ENCODE data around the gene F11R. TPM values are rescaled to one million over a fixed set of nuclear protein-coding genes. Genes with fewer than 3 reads are reported as not detected.

The F11R gene
- total and polyA plus RNA-seq, 9 donors = 14.8 to 68.5 (median 34.9) TPM

DNA sequence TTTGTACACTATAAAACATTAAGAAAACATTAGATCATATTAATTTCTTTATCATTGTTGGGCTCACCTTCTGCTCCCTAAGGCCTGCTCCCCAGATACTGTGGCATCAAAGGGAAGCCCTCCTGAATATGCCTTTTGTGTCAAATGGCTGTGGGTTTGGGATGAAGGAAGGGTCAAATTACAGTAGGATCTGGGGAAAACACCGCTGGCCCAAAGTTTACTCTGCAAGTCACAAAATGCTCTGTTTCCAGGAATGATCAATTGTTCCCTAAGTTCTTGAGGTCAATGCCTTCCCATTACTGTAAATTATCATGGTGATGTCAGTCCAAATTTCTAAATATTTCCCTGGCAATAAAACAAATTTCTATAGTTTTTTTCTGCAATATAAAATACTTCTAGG, 59.5 kb downstream of the F11R start:
- DNase-seq = no peak
- Histone ChIP-seq H3K4me1 (ENCODE audit: insufficient read depth) (no peaks in the 10 kb centered on the region), H3K36me3 (no peaks in the 10 kb centered on the region), H3K9me3 (no peaks in the 10 kb centered on the region), H3K4me3 (no peak overlapping the region), H3K27me3 (no peaks in the 10 kb centered on the region), H3K27ac (no peak overlapping the region)
- no peak for TF ChIP-seq POLR2A (IDR thresholded peaks at IDR 0.05)
- TF ChIP-seq EP300 (IDR thresholded peaks at IDR 0.05) = no peak
- TF ChIP-seq, protein P1, sequence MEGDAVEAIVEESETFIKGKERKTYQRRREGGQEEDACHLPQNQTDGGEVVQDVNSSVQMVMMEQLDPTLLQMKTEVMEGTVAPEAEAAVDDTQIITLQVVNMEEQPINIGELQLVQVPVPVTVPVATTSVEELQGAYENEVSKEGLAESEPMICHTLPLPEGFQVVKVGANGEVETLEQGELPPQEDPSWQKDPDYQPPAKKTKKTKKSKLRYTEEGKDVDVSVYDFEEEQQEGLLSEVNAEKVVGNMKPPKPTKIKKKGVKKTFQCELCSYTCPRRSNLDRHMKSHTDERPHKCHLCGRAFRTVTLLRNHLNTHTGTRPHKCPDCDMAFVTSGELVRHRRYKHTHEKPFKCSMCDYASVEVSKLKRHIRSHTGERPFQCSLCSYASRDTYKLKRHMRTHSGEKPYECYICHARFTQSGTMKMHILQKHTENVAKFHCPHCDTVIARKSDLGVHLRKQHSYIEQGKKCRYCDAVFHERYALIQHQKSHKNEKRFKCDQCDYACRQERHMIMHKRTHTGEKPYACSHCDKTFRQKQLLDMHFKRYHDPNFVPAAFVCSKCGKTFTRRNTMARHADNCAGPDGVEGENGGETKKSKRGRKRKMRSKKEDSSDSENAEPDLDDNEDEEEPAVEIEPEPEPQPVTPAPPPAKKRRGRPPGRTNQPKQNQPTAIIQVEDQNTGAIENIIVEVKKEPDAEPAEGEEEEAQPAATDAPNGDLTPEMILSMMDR (IDR thresholded peaks at IDR 0.05) = no peak
- intact Hi-C loops (cut with DNase I) = no loop called here
- 83 to 89% (median 86%) methylated on average over 1 of the region's 1 CpG for WGBS, 3 donors

DNA sequence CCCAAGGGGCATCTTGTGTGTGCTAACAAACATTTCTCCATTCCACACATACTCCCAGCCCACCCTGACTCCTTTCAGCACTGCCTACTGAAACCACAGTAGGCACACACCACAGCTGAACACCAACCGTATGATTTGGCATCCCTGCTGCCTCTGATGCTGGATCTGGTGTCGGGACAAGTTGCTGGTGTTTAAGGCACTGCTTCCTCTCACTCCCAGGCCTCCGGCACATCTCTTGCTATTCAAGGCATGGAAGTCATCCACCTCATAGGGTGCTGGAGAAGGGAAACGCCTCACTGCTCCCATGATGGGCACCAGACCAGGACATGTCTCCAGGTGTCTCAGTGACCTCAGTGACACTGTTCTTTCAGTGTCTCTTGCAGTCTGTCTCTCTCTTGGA, 64.0 kb downstream of the F11R start:
- no peak overlapping the region for H3K4me3 ChIP-seq
- no peaks in the 10 kb centered on the region for H3K9me3 ChIP-seq
- no peaks in the 10 kb centered on the region for H3K27me3 ChIP-seq
- no peak for DNase-seq
- H3K36me3 ChIP-seq = no peaks in the 10 kb centered on the region
- no peak overlapping the region for H3K27ac ChIP-seq
- WGBS, 3 donors = 65 to 86% (median 79%) methylated on average over 4 of the region's 4 CpGs
- TF ChIP-seq POLR2A (IDR thresholded peaks at IDR 0.05) = no peak
- TF ChIP-seq, protein P1 (IDR thresholded peaks at IDR 0.05) = no peak
- TF ChIP-seq EP300 (IDR thresholded peaks at IDR 0.05) = no peak
- intact Hi-C loops (cut with DNase I) = loop anchor here in 1 of 4 donors (10.0 kb wide), 1 partner anchor 232 kb away; no protein-coding TSS in a partner anchor
- peaks cover 3% of the 10 kb centered on the region for H3K4me1 ChIP-seq (ENCODE audit: insufficient read depth)

DNA sequence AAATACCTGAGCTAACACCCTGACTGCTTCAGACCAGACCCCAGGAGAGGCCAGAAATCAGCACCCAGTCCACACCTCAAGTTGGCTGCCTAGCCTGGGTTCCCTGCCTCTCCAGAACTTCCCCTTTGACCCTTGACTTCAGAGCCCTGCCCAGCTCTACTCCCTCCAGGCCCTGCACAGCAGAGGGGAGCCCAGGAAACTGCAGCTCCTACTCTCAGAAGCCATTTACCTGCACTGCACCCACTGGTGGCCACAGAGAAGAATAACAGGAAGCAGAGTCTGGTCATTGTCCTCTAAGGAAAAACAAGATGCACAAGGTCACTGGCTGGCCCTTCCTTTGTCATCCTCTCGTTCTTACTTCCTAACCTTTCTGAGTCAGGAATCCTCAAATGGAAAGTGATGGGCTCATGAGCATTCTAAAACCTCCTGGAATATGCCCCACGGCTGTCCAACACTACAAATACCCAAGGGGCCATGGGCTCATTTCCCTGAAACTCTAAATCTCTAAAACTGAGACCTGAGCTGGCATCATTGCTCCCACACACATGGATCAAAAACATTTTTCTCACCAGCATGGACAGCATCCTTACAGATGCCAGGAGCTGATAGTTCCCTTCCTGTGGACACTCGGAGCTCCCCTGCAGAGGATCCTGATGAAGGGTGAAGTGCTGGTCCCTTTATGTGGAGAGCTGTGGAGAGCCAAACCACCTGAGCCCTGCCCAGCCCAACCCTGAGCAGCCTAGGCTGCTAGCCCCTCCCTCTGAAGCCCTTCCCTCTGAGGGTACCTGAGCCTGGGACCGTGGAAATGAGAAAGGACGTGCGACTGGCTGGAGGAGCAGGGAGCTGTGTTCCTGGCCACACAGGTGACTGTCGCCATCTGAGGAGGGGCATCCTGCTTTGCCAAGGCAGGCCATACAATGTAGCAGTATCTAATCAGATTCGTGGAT, 66.5 kb downstream of the F11R start, which contains the start of gene ITLN2:
ITLN2 (minus strand) TSS at position 652 of the 947 bp plus-strand sequence; CDS start at position 584, 68 bp downstream.
- H3K9me3 ChIP-seq = no peaks in the 10 kb centered on the region
- intact Hi-C loops (cut with DNase I) = loop anchor here in 2 of 4 donors (5.0 to 10.0 kb wide), 2 partner anchors 117 to 230 kb away; no protein-coding TSS in a partner anchor
- WGBS, 3 donors = 81 to 85% (median 84%) methylated on average over 8 of the region's 8 CpGs
- no peaks in the 10 kb centered on the region for H3K27me3 ChIP-seq
- H3K36me3 ChIP-seq = no peaks in the 10 kb centered on the region
- TF ChIP-seq, protein P1 (IDR thresholded peaks at IDR 0.05) = peak in 1 of 3 donors; percentile 33
- TF ChIP-seq POLR2A (IDR thresholded peaks at IDR 0.05) (no peak), EP300 (IDR thresholded peaks at IDR 0.05) (no peak)
- DNase-seq = peak in 1 of 5 donors; percentile 28
- H3K4me3 ChIP-seq = no peak within 1 kb of the TSS
- no peak within 1 kb of the TSS for H3K27ac ChIP-seq
- peaks cover 13% of the 10 kb centered on the region for H3K4me1 ChIP-seq (ENCODE audit: insufficient read depth)

DNA sequence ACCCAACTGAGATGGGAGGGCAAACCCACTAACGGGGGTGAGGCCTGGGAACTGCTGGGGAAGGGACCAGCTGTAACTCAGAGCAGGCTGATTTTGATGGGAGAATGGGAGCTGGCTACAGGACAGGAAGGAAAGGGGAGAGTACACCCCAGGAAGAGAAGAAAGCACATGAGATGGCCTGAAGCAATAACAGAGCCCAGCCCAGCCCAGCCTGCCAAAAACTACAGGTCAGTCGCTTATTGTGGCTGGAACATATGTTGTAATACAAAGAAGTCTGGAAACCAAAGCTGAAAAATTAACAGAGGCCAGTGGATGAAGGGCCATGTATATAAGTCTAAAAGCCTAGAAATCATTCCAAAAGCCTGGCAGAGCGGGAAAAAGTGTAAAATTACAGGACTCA, 67.9 kb downstream of the F11R start:
- no peak overlapping the region for H3K4me3 ChIP-seq
- DNase-seq = peak in 1 of 5 donors; percentile 54
- H3K27me3 ChIP-seq = no peaks in the 10 kb centered on the region
- WGBS, 3 donors = 70 to 76% (median 76%) methylated on average over 3 of the region's 3 CpGs
- H3K9me3 ChIP-seq = no peaks in the 10 kb centered on the region
- no peak for TF ChIP-seq EP300 (IDR thresholded peaks at IDR 0.05)
- TF ChIP-seq, protein P1 (IDR thresholded peaks at IDR 0.05) = no peak
- no peak for TF ChIP-seq POLR2A (IDR thresholded peaks at IDR 0.05)
- no peaks in the 10 kb centered on the region for H3K36me3 ChIP-seq
- intact Hi-C loops (cut with DNase I) = loop anchor here in 2 of 4 donors (5.0 to 10.0 kb wide), 2 partner anchors 116 to 228 kb away; no protein-coding TSS in a partner anchor
- H3K27ac ChIP-seq = no peak overlapping the region
- H3K4me1 ChIP-seq (ENCODE audit: insufficient read depth) = peaks cover 13% of the 10 kb centered on the region
